HCT116 (cell line): ENCODE measurements around the gene LZTR1.

Experiments
- CEBPB ChIP-seq: IDR thresholded peaks from 2 replicates; pipeline ENCODE4 v1.6.1; 2012; ENCODE audit warnings: low read depth
- CTCF ChIP-seq, 3 experiments: fragments of 200-600 bp in 1 of 3; sonication (generic) in 1 of 3; IDR thresholded peaks in 2 of 3; conservative IDR thresholded peaks in 1 of 3; 2 replicates each; pipeline ENCODE4 v1.5.1; 2012 to 2017; ENCODE audit warnings: low read depth in 2 of 3, low read length in 2 of 3, antibody characterized with exemption in 1 of 3, borderline replicate concordance in 1 of 3, control low read depth in 1 of 3, mild to moderate bottlenecking in 1 of 3, mixed read lengths in 1 of 3, mixed run types in 1 of 3, moderate library complexity in 1 of 3; ENCODE audit not compliant: insufficient read depth in 1 of 3
- EZH2 ChIP-seq: fragments of 200-600 bp; sonication (generic); IDR thresholded peaks from 2 replicates; pipeline ENCODE4 v1.6.1; 2017; ENCODE audit warnings: antibody characterized with exemption, mixed run types
- EZH2phosphoT487 ChIP-seq: fragments of 200-600 bp; IDR thresholded peaks from 2 replicates; pipeline ENCODE4 v1.6.1; 2018; ENCODE audit warnings: antibody characterized with exemption, borderline replicate concordance
- JUND ChIP-seq: IDR thresholded peaks from 2 replicates; pipeline ENCODE4 v1.6.1; 2012
- POLR2A ChIP-seq: IDR thresholded peaks from 2 replicates; pipeline ENCODE4 v1.7.0; 2011; ENCODE audit warnings: borderline replicate concordance; ENCODE audit not compliant: insufficient read depth, insufficient read length; ENCODE audit errors: extremely low read depth
- POLR2AphosphoS5 ChIP-seq: IDR thresholded peaks from 2 replicates; pipeline ENCODE4 v1.6.1; 2011; ENCODE audit warnings: mild to moderate bottlenecking, low read depth, low read length, moderate library complexity
- RAD21 ChIP-seq: IDR thresholded peaks from 2 replicates; pipeline ENCODE4 v1.6.1; 2012; ENCODE audit warnings: low read depth, mild to moderate bottlenecking
- SRF ChIP-seq: IDR thresholded peaks from 2 replicates; pipeline ENCODE4 v1.6.1; 2012; ENCODE audit warnings: low read depth
- TCF7L2 ChIP-seq: IDR thresholded peaks from 2 replicates; pipeline ENCODE4 v1.7.0; 2011; ENCODE audit warnings: borderline replicate concordance, inconsistent platforms; ENCODE audit not compliant: insufficient read depth, insufficient read length; ENCODE audit errors: extremely low read depth
- TF ChIP-seq, protein P1 (sequence below): IDR thresholded peaks from 2 replicates; pipeline ENCODE4 v1.6.1; 2012

DNA sequence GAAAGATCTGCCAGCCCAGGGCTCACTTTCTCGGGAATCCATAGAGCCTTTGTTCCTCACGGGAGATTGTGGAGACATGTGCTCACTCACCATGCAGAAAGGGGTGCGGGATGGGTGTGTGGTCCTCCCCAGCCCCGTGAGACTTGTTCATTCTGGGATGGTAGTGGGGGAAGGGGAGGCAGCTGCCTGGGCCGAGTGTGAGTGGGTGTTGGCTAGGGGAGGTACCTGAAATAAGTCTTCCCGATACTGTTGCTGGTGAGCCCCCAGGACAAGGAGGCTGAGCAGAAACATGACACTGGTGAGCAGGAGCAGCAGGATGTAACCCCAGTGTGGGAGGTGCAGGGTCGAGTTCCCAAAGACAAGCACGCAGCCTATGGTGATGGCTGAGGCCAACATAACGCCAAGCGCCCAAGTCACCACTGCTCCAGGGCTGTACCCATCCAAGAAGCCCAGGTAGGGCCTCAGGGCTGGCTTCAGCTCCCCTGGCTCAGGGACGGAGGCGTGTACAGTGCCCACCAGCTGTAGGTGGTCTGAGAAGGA is 47.5 kb downstream of the LZTR1 start:
- TF ChIP-seq CEBPB = no peak
- no peak for TF ChIP-seq EZH2phosphoT487
- TF ChIP-seq CTCF (IDR thresholded peaks at IDR 0.05 in 2 of 3, conservative IDR thresholded peaks at IDR 0.05 in 1 of 3; ENCODE audit: borderline replicate concordance in 1 of 3, insufficient read depth in 1 of 3, low read depth in 2 of 3, low read length in 2 of 3) = no peak
- TF ChIP-seq EZH2 = no peak
- no peak for TF ChIP-seq POLR2AphosphoS5
- TF ChIP-seq, protein P1, sequence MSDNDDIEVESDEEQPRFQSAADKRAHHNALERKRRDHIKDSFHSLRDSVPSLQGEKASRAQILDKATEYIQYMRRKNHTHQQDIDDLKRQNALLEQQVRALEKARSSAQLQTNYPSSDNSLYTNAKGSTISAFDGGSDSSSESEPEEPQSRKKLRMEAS = no peak
- TF ChIP-seq POLR2A = no peak
- TF ChIP-seq JUND = no peak
- TF ChIP-seq TCF7L2 = no peak
- no peak for TF ChIP-seq RAD21
- no peak for TF ChIP-seq SRF
